ENCODE measurements around the gene PRSS33. TPM values are rescaled to one million over a fixed set of nuclear protein-coding genes. Genes with fewer than 3 reads are reported as not detected.

Gene PRSS33
- polyA plus RNA-seq, 1 of the 3 experiments (the other 2 are of a cell fraction) = not detected

GRCh38 chr16:2774161-2774891 lies 13.0 kb downstream of the PRSS33 start:
- ChIA-PET POLR2A (interaction anchor here (4.0 kb wide), 1 partner anchor 21 kb away, joined by 19 read pairs; the partner anchor contains the start of gene SRRM2), CTCF (interaction anchor here (0.9 to 2.7 kb wide), 5 partner anchors 12 to 94 kb away, joined by 3 to 11 read pairs (median 4); no protein-coding TSS in a partner anchor)
- H4K20me1 ChIP-seq (ENCODE audit: insufficient read depth) = peaks cover 39% of the 10 kb centered on the region
- no peaks in the 10 kb centered on the region for H3K27me3 ChIP-seq (ENCODE audit: insufficient read depth)
- no peak overlapping the region for H3K27ac ChIP-seq (ENCODE audit: low read depth in 2 of 2, low read length in 1 of 2)
- peaks cover 22 to 47% of the 10 kb centered on the region in 2 experiments for H3K36me3 ChIP-seq (replicated peaks in 1 of 2; ENCODE audit: control insufficient read depth in 1 of 2, insufficient read depth in 2 of 2, low read length in 1 of 2)
- no peak overlapping the region for H3K4me2 ChIP-seq
- TF ChIP-seq PBX3 (IDR thresholded peaks at IDR 0.05) (no peak), JUND (IDR thresholded peaks at IDR 0.05) (no peak), CHD2 (IDR thresholded peaks at IDR 0.05; ENCODE audit: low read length, partially characterized antibody) (no peak), YY1 (IDR thresholded peaks at IDR 0.05; ENCODE audit: low read depth) (no peak), POLR2AphosphoS5 (IDR thresholded peaks at IDR 0.05; ENCODE audit: low read depth, low read length) (no peak), ZBTB33 (IDR thresholded peaks at IDR 0.05; ENCODE audit: borderline replicate concordance, low read depth) (no peak), EZH2phosphoT487 (IDR thresholded peaks at IDR 0.05; ENCODE audit: borderline replicate concordance, low read depth) (no peak), FOXM1 (IDR thresholded peaks at IDR 0.05; ENCODE audit: low read depth) (no peak), MEF2A (IDR thresholded peaks at IDR 0.05; ENCODE audit: borderline replicate concordance, low read depth) (no peak), RXRA (IDR thresholded peaks at IDR 0.05; ENCODE audit: borderline replicate concordance, low read depth) (no peak), NFIC (IDR thresholded peaks at IDR 0.05; ENCODE audit: borderline replicate concordance) (no peak), TCF12 (IDR thresholded peaks at IDR 0.05) (no peak), TAF1 (IDR thresholded peaks at IDR 0.05; ENCODE audit: borderline replicate concordance, low read depth, low read length) (no peak), MAX (IDR thresholded peaks at IDR 0.05; ENCODE audit: low read depth) (no peak), CTCF (IDR thresholded peaks at IDR 0.05) (no peak), SIN3A (IDR thresholded peaks at IDR 0.05; ENCODE audit: borderline replicate concordance, low read depth, low read length) (no peak), EP300 (IDR thresholded peaks at IDR 0.05; ENCODE audit: borderline replicate concordance in 1 of 2, low read depth in 1 of 2, low read length in 1 of 2) (no peak)
- H3K9me3 ChIP-seq = no peaks in the 10 kb centered on the region
- H3K4me3 ChIP-seq (ENCODE audit: low read depth in 2 of 2, low read length in 1 of 2) = no peak overlapping the region
- H3K9me2 ChIP-seq = no peaks in the 10 kb centered on the region
- no peak overlapping the region for H3K9ac ChIP-seq
- H3F3A ChIP-seq (replicated peaks; ENCODE audit: insufficient read depth) = peaks cover 11% of the 10 kb centered on the region
- DNase-seq = no peak
- peaks cover 11 to 24% of the 10 kb centered on the region in 2 experiments; a peak in 2 of 4 replicates for H3K4me1 ChIP-seq (ENCODE audit: control insufficient read depth in 1 of 2, insufficient read depth in 2 of 2, low read depth in 1 of 2, low read length in 1 of 2)
- H2AFZ ChIP-seq (ENCODE audit: low read depth) = no peak overlapping the region
- H3K79me2 ChIP-seq (ENCODE audit: insufficient read depth) = peaks cover 51% of the 10 kb centered on the region
- whole genome bisulfite sequencing (ENCODE audit: low lambda C conversion rate) = 86% methylated on average over 7 of the region's 7 CpGs

Measured in SK-N-SH (cell line).